ENCODE data around the gene MYO7A.

GRCh38 chr11:77104727-77105126 is 23.3 kb upstream of the MYO7A start:
- TF ChIP-seq, protein P1, sequence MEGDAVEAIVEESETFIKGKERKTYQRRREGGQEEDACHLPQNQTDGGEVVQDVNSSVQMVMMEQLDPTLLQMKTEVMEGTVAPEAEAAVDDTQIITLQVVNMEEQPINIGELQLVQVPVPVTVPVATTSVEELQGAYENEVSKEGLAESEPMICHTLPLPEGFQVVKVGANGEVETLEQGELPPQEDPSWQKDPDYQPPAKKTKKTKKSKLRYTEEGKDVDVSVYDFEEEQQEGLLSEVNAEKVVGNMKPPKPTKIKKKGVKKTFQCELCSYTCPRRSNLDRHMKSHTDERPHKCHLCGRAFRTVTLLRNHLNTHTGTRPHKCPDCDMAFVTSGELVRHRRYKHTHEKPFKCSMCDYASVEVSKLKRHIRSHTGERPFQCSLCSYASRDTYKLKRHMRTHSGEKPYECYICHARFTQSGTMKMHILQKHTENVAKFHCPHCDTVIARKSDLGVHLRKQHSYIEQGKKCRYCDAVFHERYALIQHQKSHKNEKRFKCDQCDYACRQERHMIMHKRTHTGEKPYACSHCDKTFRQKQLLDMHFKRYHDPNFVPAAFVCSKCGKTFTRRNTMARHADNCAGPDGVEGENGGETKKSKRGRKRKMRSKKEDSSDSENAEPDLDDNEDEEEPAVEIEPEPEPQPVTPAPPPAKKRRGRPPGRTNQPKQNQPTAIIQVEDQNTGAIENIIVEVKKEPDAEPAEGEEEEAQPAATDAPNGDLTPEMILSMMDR (IDR thresholded peaks at IDR 0.05): no peak
- no peak for TF ChIP-seq ZFX (IDR thresholded peaks at IDR 0.05; ENCODE audit: borderline replicate concordance)
